WTC11 (cell line): ENCODE measurements around the gene C20orf96.

Source experiments
- CTCF ChIP-seq: fragments of 200-600 bp; IDR thresholded peaks from 2 replicates; pipeline ENCODE4 v1.8.0; 2022; ENCODE audit warnings: antibody characterized with exemption
- FOXP1 ChIP-seq: sonication (generic); formaldehyde crosslinking; IDR thresholded peaks from 2 replicates; pipeline ENCODE4 v1.8.0; 2022; ENCODE audit warnings: missing genetic modification reagents, mild to moderate bottlenecking, moderate library complexity, borderline replicate concordance
- MAX ChIP-seq: sonication (generic); formaldehyde crosslinking; IDR thresholded peaks from 2 replicates; pipeline ENCODE4 v1.8.0; 2022; ENCODE audit warnings: mild to moderate bottlenecking, missing genetic modification reagents
- MLX ChIP-seq: sonication (generic); formaldehyde crosslinking; IDR thresholded peaks from 2 replicates; pipeline ENCODE4 v1.8.1; 2023; ENCODE audit warnings: mild to moderate bottlenecking, missing genetic modification reagents, moderate library complexity
- SP1 ChIP-seq: sonication (generic); formaldehyde crosslinking; conservative IDR thresholded peaks from 2 replicates; pipeline ENCODE4 v1.8.1; 2022; ENCODE audit warnings: missing genetic modification reagents
- STAT6 ChIP-seq: sonication (generic); formaldehyde crosslinking; conservative IDR thresholded peaks from 2 replicates; pipeline ENCODE4 v1.8.1; 2023; ENCODE audit warnings: mild to moderate bottlenecking, low read depth, missing genetic modification reagents, moderate library complexity
- TCF7 ChIP-seq: sonication (generic); formaldehyde crosslinking; IDR thresholded peaks from 2 replicates; pipeline ENCODE4 v1.8.0; 2022; ENCODE audit warnings: mild to moderate bottlenecking, low read depth, missing genetic modification reagents, moderate library complexity
- TEAD1 ChIP-seq: sonication (generic); formaldehyde crosslinking; IDR thresholded peaks from 2 replicates; pipeline ENCODE4 v1.8.0; 2022; ENCODE audit warnings: mild to moderate bottlenecking, missing genetic modification reagents
- USF1 ChIP-seq: sonication (generic); formaldehyde crosslinking; IDR thresholded peaks from 2 replicates; pipeline ENCODE4 v1.8.0; 2022; ENCODE audit warnings: mild to moderate bottlenecking, missing genetic modification reagents

- no peak for TF ChIP-seq CTCF
- TF ChIP-seq TEAD1 (CRISPR knock-in tag) = no peak
- no peak for TF ChIP-seq MAX (CRISPR knock-in tag)
- no peak for TF ChIP-seq FOXP1 (CRISPR knock-in tag)
- no peak for TF ChIP-seq TCF7
- no peak for TF ChIP-seq SP1
- no peak for TF ChIP-seq STAT6
- peak; percentile 80 for TF ChIP-seq USF1 (CRISPR knock-in tag)
- no peak for TF ChIP-seq MLX (CRISPR knock-in tag)
Observed at GRCh38 chr20:288956-289692, 1.4 kb downstream of the C20orf96 start.
